Pancreas (tissue), 10 donors: ENCODE data around the gene SLC35F6. TPM values are rescaled to one million over a fixed set of nuclear protein-coding genes. Genes with fewer than 3 reads are reported as not detected.
A peak's percentile ranks its signal among the peaks of the same experiment; 100 is the strongest.

Experiments used
- ATAC-seq, 4 donors: fragments of 200-7000 bp; cut with Tn5 transposase; one replicate each; pipeline versions ENCODE4 v1.8.0 to v1.9.1; 2020; ENCODE audit warnings: mild to moderate bottlenecking in 4 of 4, moderate library complexity in 4 of 4
- DNase-seq, 6 donors: peaks; one replicate each; pipeline ENCODE4 v3.0.0-alpha.2; 2020
- FAIRE-seq: peaks from 2 replicates; lab custom pipeline; 2012; peaks lifted over from hg19 to GRCh38; lab: Jason Lieb, UNC
- H3K27ac ChIP-seq, 4 donors: fragments of 200-600 bp; sonication (generic); 1 replicate in 3 of 4; 2 replicates in 1 of 4; pipeline versions ENCODE4 v1.5.0 to v1.8.0; 2020
- H3K27me3 ChIP-seq, 4 donors: fragments of 200-600 bp; one replicate each; pipeline ENCODE4 v1.8.0; 2021
- H3K36me3 ChIP-seq, 3 donors: fragments of 200-600 bp; sonication (generic) in 1 of 3; one replicate each; pipeline versions ENCODE4 v1.5.0 to v1.8.0; 2020 to 2021
- H3K4me1 ChIP-seq, 3 donors: fragments of 200-600 bp; one replicate each; pipeline ENCODE4 v1.8.0; 2021
- H3K4me3 ChIP-seq, 4 donors: fragments of 200-600 bp; sonication (generic) in 2 of 4; one replicate each; pipeline versions ENCODE4 v1.5.0 to v1.8.0; 2020 to 2021
- H3K9me3 ChIP-seq, 4 donors: fragments of 200-600 bp; one replicate each; pipeline ENCODE4 v1.8.0; 2021
- WGBS, 2 donors: extraction: QIAGEN DNeasy Blood & Tissue Kit; methylation state at CpG; one replicate each; pipeline ENCODE4 v1.1.7; 2013; 5-methylcytosine and 5-hydroxymethylcytosine counted together
- intact Hi-C, 3 donors: fragments of 100-400 bp; cut with DNase I; formaldehyde crosslinking; loops; one replicate each; pipeline versions ENCODE4 v1.11.1 to v1.14.2; 2022
- polyA plus RNA-seq, 2 donors: library from polyadenylated mRNA; stranded (reverse); fragments of 200-250 nt; gene quantifications; one replicate each; pipeline ENCODE4 v1.2.3, GENCODE V29; 2013
- total RNA-seq, 6 donors: library from RNA; stranded (reverse); fragmentation: NEBNext Ultra II Directional in 4 of 6; extraction: Animal tissue kit (Norgen Biotek cat#: 25700) in 4 of 6; gene quantifications; one replicate each; pipeline versions ENCODE4 v1.2.1 to v1.2.4, GENCODE V29; 2021 to 2023
- TF ChIP-seq, protein P1 (sequence below), 4 donors: fragments of 200-600 bp; sonication (generic) in 3 of 4; IDR thresholded peaks; one replicate each; pipeline versions ENCODE4 v1.5.0 to v1.8.0; 2021; ENCODE audit warnings: antibody characterized with exemption in 4 of 4
- donor health status: healthy with polysubstance abuse.
- donor health status: DM: no; HTN: no; CAD: no; lungs with moderate emphysema.
- donor health status: DM: no; HTN: no; CAD: no.
- donor health status: control.
- donor health status: control.
- donor health status: Bipolar disorder and iron deficiency.
- donor health status: DM: yes; HTN: yes; CAD: no.
- donor health status: DM: no; HTN: no; CAD: no.
- donor health status: DM: no; HTN: no; CAD: no.
- donor health status: DM: yes; HTN: yes; CAD: no.

Gene SLC35F6
- total and polyA plus RNA-seq, 8 donors = 9.3 to 21.9 (median 11.4) TPM

DNA sequence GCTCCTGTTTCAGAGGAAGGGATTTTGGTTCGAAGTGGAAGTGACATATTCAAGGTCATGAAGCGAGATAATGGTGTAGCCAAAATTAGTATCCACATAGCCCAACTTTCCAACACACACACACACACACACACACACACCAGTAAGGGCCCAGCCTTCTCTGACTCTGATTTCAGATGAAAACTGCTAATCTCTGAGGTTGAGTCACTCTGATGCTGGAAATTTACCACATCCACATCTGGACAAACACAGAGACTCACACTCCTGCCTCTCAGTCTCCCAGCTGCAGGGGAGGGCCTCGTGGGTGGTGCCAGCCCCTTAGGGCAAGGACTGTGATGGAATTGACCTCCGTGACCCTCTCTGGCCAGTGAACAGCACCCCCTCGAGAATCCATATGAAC lies 29.0 kb upstream of the SLC35F6 start:
- FAIRE-seq (no peak), DNase-seq (peak in 1 of 6 donors; percentile 61), ATAC-seq (peak; percentile 60 to 80 (median 77))
- H3K36me3 ChIP-seq = no peaks in the 10 kb centered on the region
- H3K27me3 ChIP-seq = no peaks in the 10 kb centered on the region
- TF ChIP-seq, protein P1, sequence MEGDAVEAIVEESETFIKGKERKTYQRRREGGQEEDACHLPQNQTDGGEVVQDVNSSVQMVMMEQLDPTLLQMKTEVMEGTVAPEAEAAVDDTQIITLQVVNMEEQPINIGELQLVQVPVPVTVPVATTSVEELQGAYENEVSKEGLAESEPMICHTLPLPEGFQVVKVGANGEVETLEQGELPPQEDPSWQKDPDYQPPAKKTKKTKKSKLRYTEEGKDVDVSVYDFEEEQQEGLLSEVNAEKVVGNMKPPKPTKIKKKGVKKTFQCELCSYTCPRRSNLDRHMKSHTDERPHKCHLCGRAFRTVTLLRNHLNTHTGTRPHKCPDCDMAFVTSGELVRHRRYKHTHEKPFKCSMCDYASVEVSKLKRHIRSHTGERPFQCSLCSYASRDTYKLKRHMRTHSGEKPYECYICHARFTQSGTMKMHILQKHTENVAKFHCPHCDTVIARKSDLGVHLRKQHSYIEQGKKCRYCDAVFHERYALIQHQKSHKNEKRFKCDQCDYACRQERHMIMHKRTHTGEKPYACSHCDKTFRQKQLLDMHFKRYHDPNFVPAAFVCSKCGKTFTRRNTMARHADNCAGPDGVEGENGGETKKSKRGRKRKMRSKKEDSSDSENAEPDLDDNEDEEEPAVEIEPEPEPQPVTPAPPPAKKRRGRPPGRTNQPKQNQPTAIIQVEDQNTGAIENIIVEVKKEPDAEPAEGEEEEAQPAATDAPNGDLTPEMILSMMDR (IDR thresholded peaks at IDR 0.05) = no peak
- no peak overlapping the region for H3K4me3 ChIP-seq
- H3K9me3 ChIP-seq = no peaks in the 10 kb centered on the region
- H3K27ac ChIP-seq = no peak overlapping the region
- intact Hi-C loops = no loop called here
- 32 to 34% methylated on average over 5 of the region's 5 CpGs for WGBS, 2 donors
- no peaks in the 10 kb centered on the region for H3K4me1 ChIP-seq

DNA sequence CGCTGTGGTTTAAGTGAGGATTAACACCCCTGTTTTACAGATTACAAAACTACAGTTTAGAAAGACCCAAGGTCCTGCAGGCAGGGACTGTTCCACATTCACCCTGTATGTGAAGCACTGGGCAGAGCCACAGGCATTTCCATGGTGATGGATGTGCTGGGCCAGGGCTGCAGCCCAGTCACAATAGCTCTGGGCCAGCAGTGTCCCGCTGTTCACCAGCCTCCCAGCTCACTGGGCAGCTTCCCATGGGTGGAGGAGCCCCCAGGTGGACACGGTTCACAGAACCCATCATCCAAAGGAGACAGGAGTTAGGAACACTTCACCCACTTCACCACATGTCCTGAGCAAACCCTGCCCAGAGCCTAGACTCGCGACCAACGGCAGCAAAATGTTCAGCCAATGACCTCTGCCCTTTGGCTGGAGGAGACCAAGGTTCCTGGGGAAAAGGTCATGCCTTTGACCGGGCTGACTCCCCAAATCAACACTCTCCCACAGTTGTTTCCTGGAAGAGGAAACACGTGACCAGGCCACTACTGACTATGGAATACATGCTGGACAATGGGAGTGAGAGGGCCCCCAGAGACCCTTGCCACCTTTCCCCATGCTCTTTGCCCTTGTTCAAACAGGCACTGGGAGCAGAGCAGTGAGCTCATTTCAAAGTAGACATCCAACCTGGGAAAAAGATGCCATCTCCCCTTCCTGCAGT lies 28.0 kb upstream of the SLC35F6 start:
- FAIRE-seq = no peak
- no peak overlapping the region for H3K4me3 ChIP-seq
- peak; percentile 57 to 84 (median 60) for ATAC-seq
- intact Hi-C loops = no loop called here
- no peaks in the 10 kb centered on the region for H3K4me1 ChIP-seq
- H3K36me3 ChIP-seq = no peaks in the 10 kb centered on the region
- DNase-seq = peak in 1 of 6 donors; percentile 28
- no peak overlapping the region for H3K27ac ChIP-seq
- no peaks in the 10 kb centered on the region for H3K27me3 ChIP-seq
- WGBS, 2 donors = 42 to 43% methylated on average over 8 of the region's 8 CpGs
- no peaks in the 10 kb centered on the region for H3K9me3 ChIP-seq
- TF ChIP-seq, protein P1 (IDR thresholded peaks at IDR 0.05) = no peak

DNA sequence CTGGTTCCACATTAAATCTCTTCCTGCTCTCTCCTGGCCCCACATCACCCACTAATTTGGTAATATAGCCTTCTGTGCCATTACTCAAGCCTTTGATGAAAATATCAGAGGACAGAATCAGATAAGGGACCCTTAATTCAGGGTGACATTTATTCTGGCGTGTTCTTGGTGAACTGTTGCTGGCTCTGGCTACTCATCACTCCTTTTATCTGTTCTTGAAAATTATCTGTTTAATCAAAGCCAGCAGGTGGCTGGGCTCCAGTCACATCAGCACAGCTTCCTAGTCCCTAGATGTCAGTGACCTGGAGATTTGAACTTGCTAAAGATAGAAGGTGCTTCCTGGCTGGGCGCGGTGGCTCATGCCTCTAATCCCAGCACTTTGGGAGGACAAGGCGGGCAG lies 26.9 kb upstream of the SLC35F6 start:
- Histone ChIP-seq H3K9me3 (no peaks in the 10 kb centered on the region), H3K36me3 (no peaks in the 10 kb centered on the region), H3K27ac (no peak overlapping the region), H3K4me1 (no peaks in the 10 kb centered on the region), H3K27me3 (no peaks in the 10 kb centered on the region), H3K4me3 (no peak overlapping the region)
- DNase-seq (no peak), FAIRE-seq (no peak), ATAC-seq (no peak)
- intact Hi-C loops = no loop called here
- TF ChIP-seq, protein P1 (IDR thresholded peaks at IDR 0.05) = no peak
- WGBS, 2 donors = 84 to 89% methylated on average over 4 of the region's 4 CpGs

DNA sequence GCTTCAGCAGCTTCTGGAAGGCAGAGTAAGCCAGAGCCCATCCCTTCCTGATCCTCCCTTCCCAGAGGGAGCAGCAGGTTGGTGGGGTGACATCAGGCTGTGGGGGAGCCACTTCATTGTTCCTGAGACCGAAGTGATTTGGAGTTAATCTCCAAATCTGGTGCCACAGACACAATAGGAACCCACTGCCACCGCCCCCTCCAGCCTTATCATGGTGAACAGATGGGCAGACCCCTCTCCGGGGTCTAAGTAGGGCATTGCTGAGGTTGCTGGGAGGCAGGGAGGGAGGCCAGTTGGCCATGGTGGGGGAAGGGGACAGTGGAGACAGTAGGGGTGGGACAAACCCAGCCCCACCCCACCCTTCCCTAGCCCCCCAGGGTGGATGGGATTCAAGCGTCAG lies 25.6 kb upstream of the SLC35F6 start:
- Histone ChIP-seq H3K4me3 (no peak overlapping the region), H3K27ac (no peak overlapping the region), H3K4me1 (no peaks in the 10 kb centered on the region), H3K9me3 (no peaks in the 10 kb centered on the region), H3K36me3 (no peaks in the 10 kb centered on the region), H3K27me3 (no peaks in the 10 kb centered on the region)
- WGBS, 2 donors = 92% methylated on average over 4 of the region's 4 CpGs
- ATAC-seq (no peak), FAIRE-seq (no peak), DNase-seq (no peak)
- intact Hi-C loops = no loop called here
- TF ChIP-seq, protein P1 (IDR thresholded peaks at IDR 0.05) = no peak

DNA sequence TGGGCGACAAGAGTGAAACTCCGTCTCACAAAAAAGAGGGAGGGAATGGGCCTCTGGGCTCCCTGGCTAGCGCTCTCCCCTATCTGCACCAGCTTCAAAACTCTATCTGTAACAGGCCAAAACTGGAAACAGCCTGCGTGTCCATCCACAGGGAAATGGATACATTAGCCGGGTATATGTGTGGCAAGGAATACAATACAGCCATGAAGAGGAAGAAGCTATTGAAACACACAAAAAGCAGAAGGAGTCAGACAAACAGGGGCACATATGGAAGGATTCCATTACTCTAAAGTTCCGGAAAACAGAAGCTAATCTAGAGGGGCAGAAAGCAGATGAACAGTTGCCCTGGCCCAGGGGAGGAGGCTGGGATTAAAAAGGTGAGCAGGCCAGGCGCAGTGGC lies 24.6 kb upstream of the SLC35F6 start:
- no peak overlapping the region for H3K27ac ChIP-seq
- DNase-seq (no peak), ATAC-seq (no peak), FAIRE-seq (no peak)
- TF ChIP-seq, protein P1 (IDR thresholded peaks at IDR 0.05) = no peak
- no peaks in the 10 kb centered on the region for H3K27me3 ChIP-seq
- no peaks in the 10 kb centered on the region for H3K36me3 ChIP-seq
- no peaks in the 10 kb centered on the region for H3K9me3 ChIP-seq
- intact Hi-C loops = no loop called here
- no peak overlapping the region for H3K4me3 ChIP-seq
- no peaks in the 10 kb centered on the region for H3K4me1 ChIP-seq
- 95 to 97% methylated on average over 7 of the region's 7 CpGs for WGBS, 2 donors
